ENCODE data around the gene DSTN.

DNA sequence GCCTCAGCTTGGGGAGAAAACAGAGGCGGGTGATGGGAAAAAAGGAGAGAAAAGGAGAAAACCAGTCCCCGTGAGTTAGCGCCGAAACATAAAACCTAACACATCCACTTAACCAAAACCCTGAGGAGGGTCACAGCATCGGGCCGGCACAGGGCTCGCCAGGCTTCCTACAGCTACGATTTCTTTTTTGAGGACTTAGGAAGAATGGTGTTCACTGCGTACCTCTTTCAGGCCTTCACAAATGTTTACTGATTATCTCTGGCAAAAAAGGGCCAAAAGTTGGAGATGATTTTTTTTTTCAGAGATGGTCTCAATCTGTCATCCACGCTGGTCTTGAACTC lies 48.8 kb downstream of the DSTN start:
- TF ChIP-seq, protein P1, sequence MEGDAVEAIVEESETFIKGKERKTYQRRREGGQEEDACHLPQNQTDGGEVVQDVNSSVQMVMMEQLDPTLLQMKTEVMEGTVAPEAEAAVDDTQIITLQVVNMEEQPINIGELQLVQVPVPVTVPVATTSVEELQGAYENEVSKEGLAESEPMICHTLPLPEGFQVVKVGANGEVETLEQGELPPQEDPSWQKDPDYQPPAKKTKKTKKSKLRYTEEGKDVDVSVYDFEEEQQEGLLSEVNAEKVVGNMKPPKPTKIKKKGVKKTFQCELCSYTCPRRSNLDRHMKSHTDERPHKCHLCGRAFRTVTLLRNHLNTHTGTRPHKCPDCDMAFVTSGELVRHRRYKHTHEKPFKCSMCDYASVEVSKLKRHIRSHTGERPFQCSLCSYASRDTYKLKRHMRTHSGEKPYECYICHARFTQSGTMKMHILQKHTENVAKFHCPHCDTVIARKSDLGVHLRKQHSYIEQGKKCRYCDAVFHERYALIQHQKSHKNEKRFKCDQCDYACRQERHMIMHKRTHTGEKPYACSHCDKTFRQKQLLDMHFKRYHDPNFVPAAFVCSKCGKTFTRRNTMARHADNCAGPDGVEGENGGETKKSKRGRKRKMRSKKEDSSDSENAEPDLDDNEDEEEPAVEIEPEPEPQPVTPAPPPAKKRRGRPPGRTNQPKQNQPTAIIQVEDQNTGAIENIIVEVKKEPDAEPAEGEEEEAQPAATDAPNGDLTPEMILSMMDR (conservative IDR thresholded peaks at IDR 0.05; ENCODE audit: low read length), result no peak
- no peak for TF ChIP-seq EZH2phosphoT487 (IDR thresholded peaks at IDR 0.05; ENCODE audit: borderline replicate concordance)

Measured in Loucy (cell line).